Measurements from ENCODE around the gene LAMC3.

The LAMC3 gene

DNA sequence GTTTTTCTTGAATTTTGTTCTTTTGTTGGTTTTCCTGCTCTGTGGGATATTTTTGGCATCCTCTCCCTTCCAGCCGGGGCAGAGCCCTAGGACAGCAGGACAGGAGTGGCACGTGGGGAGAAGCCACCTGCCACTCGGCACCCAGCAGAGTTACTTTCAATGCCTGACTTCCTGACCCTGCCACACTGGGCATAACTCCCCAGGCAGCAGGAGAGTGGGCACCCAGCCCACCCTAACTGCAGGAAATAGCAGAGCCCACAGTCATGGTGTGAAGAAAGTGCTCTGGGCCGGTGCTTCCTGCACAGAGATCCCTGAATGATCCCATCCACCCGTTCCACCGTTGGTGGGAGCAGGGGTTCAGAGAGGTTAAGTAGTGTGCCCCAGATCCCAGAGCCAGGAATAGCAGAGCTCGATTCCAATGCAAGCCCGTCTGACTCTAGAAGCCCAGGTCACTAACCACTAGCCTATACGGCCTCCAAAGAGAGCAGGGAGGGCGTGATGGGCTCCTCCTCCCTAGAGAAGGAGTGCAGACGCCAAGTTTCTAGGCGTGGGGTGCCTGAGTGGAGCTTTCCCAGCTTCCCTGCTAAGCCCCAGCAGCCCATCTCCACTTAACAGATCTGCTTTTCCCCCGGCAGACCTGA, 108.3 kb downstream of the LAMC3 start:
- DNase-seq (ENCODE audit: low spot score): no peak

GRCh38 chr9:131117762-131118145, 108.8 kb downstream of the LAMC3 start:
- no peak for DNase-seq (ENCODE audit: low spot score)

- DNase-seq (ENCODE audit: low spot score): no peak
Measured at GRCh38 chr9:131119600-131119999, 110.6 kb downstream of the LAMC3 start.

DNA sequence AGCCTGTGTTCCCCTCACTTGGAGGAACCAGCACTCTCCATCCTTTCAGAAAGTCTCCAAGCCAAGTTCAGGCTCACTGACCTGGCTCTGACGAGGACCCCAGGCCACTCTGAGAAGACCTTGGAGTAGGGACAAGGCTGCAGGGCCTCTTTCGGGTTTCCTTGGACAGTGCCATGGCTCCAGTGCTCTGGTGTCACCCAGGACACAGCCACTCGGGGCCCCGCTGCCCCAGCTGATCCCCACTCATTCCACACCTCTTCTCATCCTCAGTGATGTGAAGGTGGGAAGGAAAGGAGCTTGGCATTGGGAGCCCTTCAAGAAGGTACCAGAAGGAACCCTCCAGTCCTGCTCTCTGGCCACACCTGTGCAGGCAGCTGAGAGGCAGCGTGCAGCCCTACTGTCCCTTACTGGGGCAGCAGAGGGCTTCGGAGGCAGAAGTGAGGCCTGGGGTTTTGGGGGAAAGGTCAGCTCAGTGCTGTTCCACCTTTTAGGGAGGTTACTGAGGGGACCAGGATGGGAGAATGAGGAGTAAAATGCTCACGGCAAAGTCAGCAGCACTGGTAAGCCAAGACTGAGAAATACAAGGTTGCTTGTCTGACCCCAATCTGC, 111.8 kb downstream of the LAMC3 start:
- no peak for DNase-seq (ENCODE audit: low spot score)

- DNase-seq (ENCODE audit: low spot score): no peak
Measured at GRCh38 chr9:131121346-131121745, 112.4 kb downstream of the LAMC3 start.

GRCh38 chr9:131122158-131122557, 113.2 kb downstream of the LAMC3 start:
- no peak for DNase-seq (ENCODE audit: low spot score)

- DNase-seq (ENCODE audit: low spot score): no peak
Measured at GRCh38 chr9:131125038-131125287, 116.0 kb downstream of the LAMC3 start.

GRCh38 chr9:131125288-131126058, 116.5 kb downstream of the LAMC3 start, which contains the start of gene NUP214:
NUP214 (plus strand) TSS chr9:131125586; CDS start chr9:131125705, 119 bp downstream.
- peak; percentile 98 for DNase-seq (ENCODE audit: low spot score)

DNA sequence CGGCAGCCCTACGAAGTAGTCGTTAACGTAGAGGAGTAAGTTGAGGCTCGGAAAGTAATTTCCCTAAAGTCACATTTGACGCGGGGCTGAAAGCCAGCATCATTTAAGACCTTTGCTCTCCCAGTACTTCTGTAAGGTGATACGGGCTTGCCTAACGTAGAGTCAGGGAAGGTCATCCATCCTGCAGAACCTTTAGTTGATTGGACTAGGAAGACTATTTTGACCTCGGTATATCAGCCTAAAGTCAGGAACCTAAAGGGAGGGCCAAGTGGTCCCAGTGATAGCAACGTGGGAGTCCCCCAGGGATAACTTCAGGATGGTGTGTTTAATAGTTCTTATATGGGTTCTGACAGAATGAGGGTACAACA, 117.1 kb downstream of the LAMC3 start:
- no peak for DNase-seq (ENCODE audit: low spot score)

DNA sequence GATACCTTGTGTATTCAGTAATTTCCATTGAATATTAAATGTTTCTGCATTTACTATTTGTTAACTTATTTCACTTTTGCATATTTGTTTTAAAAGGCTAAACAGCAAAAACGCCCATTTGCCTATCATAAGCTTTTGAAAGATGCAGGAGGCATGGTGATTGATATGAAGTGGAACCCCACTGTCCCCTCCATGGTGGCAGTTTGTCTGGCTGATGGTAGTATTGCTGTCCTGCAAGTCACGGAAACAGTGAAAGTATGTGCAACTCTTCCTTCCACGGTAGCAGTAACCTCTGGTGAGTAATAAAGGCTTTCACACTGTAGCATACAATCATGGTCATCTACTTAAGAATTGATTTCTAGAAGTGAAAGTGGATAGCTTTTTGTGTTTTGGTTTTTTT, 120.2 kb downstream of the LAMC3 start:
- no peak for DNase-seq (ENCODE audit: low spot score)

GRCh38 chr9:131138676-131139075, 129.7 kb downstream of the LAMC3 start:
- DNase-seq (ENCODE audit: low spot score): no peak

DNA sequence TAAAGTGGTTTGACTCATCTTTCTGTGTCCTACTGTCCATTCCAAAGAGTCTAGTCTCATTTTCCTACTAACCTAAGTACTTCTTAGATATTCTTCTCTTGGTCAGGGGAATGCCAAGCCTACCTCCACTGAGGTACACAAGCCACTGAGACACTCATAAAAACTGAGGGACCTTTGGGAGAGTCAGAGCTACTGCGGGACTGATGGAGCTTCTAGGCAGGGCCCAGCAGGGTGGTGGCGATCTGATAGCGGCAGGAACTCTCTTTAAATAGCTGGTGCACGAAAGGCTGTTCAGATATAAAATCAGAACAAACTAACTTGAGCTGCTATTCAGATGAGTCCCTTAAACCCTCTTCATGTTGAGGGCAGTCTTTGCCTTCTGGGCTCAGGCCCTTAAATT, 131.1 kb downstream of the LAMC3 start:
- DNase-seq (ENCODE audit: low spot score): no peak

DNA sequence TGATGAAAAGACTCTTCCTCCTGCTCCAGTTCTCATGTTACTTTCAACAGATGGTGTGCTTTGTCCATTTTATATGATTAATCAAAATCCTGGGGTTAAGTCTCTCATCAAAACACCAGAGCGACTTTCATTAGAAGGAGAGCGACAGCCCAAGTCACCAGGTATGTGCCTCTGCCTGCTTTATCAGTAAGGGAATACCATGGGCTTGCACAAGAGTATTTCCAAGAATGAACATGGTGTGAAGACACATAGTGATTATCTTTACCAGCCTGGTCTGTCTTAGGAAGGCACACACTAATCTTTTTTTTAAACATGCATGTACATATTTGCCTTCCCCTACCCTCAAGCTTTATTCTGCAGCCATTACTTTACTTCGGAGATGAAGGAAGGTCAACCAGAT, 131.6 kb downstream of the LAMC3 start:
- no peak for DNase-seq (ENCODE audit: low spot score)

DNA sequence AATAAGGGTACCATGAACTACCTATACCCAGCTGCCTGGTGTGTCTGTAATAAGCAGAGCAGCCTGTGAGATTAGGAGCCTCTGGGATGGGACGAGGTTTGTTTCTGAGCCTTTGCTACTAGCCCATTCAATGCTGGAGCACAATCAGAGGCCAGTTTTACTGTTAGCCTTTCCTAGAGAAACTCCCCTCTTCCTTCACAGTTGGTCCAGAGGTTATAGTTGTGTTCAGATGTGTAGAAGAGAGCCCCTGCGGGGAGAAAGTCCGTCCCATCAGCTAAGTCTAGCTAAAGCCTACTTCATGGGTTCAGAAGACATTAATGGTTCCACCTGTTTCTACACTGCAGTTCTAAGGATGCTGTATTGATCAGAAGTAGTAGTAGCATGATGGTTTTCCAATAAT, 133.2 kb downstream of the LAMC3 start:
- DNase-seq (ENCODE audit: low spot score): no peak
